Measurements from ENCODE around the gene MVP.

DNA sequence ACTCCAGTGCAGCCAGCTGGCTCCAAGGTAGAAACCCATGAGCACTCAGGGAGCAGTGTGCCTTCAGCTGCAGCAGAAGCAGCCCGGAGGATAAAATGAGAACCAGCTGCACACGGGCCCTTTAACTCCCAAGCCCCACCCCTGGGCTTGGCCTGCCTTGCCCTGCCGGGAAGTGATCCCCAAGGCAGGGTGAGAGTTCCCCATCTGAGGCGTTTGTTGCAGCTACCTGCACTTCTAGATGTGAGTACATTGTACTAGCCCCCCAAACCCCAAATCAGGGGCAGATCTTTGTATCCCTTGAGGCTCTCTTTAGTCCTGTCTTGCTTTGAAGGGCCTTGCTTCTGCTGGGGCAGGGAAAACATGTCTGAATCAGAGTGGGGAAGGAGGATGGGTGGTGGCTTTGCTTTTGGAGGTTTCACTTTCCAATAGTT lies at the start of gene MVP:
- TF ChIP-seq CTCF (IDR thresholded peaks at IDR 0.05 in 2 of 3, conservative IDR thresholded peaks at IDR 0.05 in 1 of 3; ENCODE audit: borderline replicate concordance in 1 of 3, insufficient read depth in 1 of 3, low read depth in 2 of 3, low read length in 2 of 3) = no peak
- TF ChIP-seq POLR2AphosphoS5 (IDR thresholded peaks at IDR 0.05; ENCODE audit: low read depth, low read length) = peak; percentile 78
- TF ChIP-seq EZH2 (IDR thresholded peaks at IDR 0.05) = no peak
- peak; percentile 14 for TF ChIP-seq POLR2A (IDR thresholded peaks at IDR 0.05; ENCODE audit: borderline replicate concordance, extremely low read depth, insufficient read depth, insufficient read length)
- TF ChIP-seq, protein P1, sequence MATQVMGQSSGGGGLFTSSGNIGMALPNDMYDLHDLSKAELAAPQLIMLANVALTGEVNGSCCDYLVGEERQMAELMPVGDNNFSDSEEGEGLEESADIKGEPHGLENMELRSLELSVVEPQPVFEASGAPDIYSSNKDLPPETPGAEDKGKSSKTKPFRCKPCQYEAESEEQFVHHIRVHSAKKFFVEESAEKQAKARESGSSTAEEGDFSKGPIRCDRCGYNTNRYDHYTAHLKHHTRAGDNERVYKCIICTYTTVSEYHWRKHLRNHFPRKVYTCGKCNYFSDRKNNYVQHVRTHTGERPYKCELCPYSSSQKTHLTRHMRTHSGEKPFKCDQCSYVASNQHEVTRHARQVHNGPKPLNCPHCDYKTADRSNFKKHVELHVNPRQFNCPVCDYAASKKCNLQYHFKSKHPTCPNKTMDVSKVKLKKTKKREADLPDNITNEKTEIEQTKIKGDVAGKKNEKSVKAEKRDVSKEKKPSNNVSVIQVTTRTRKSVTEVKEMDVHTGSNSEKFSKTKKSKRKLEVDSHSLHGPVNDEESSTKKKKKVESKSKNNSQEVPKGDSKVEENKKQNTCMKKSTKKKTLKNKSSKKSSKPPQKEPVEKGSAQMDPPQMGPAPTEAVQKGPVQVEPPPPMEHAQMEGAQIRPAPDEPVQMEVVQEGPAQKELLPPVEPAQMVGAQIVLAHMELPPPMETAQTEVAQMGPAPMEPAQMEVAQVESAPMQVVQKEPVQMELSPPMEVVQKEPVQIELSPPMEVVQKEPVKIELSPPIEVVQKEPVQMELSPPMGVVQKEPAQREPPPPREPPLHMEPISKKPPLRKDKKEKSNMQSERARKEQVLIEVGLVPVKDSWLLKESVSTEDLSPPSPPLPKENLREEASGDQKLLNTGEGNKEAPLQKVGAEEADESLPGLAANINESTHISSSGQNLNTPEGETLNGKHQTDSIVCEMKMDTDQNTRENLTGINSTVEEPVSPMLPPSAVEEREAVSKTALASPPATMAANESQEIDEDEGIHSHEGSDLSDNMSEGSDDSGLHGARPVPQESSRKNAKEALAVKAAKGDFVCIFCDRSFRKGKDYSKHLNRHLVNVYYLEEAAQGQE (IDR thresholded peaks at IDR 0.05; ENCODE audit: low read depth) = no peak
- TF ChIP-seq YY1 (IDR thresholded peaks at IDR 0.05; ENCODE audit: extremely low read depth, insufficient replicate concordance, low read depth, low read length) = no peak
- no peak for TF ChIP-seq JUND (IDR thresholded peaks at IDR 0.05)
- no peak for TF ChIP-seq RAD21 (IDR thresholded peaks at IDR 0.05; ENCODE audit: low read depth)
- no peak for TF ChIP-seq CBX3 (IDR thresholded peaks at IDR 0.05; ENCODE audit: low read depth)
- 0 out of 2 replicates have a peak, but pooled peaks have one; percentile 19 for TF ChIP-seq ZFX (IDR thresholded peaks at IDR 0.05)
- no peak for TF ChIP-seq EZH2phosphoT487 (IDR thresholded peaks at IDR 0.05; ENCODE audit: borderline replicate concordance)
- TF ChIP-seq SP1 (IDR thresholded peaks at IDR 0.05; ENCODE audit: low read depth) = no peak
- TF ChIP-seq ZNF274 (IDR thresholded peaks at IDR 0.05; ENCODE audit: low read depth, low read length) = no peak

Measured in HCT116 (cell line).